Fibroblast of pulmonary artery (primary cell): Measurements from ENCODE around the gene MCM6.

Source experiments
- DNase-seq: peaks from one replicate; pipeline ENCODE4 v3.0.0-alpha.2; 2010; ENCODE audit warnings: low read depth
- H3K4me3 ChIP-seq: replicated peaks from 2 replicates; pipeline ENCODE4 v1.5.1; 2011; ENCODE audit warnings: low read depth, mild to moderate bottlenecking, control low read depth, low read length, moderate library complexity
- CTCF ChIP-seq: IDR thresholded peaks from 2 replicates; pipeline ENCODE4 v1.5.1; 2011; ENCODE audit warnings: mild to moderate bottlenecking, control low read depth, low read length, inconsistent platforms; ENCODE audit errors: missing control alignments

MCM6 gene

GRCh38 chr2:135790423-135790822 is 85.8 kb downstream of the MCM6 start:
- DNase-seq, result no peak
- no peak for TF ChIP-seq CTCF
- H3K4me3 ChIP-seq, result no peak overlapping the region
